ENCODE data around the gene AHRR. TPM values are rescaled to one million over a fixed set of nuclear protein-coding genes. Genes with fewer than 3 reads are reported as not detected.

AHRR gene
- total and polyA plus RNA-seq, 2 of the 4 experiments (the other 2 are of a cell fraction), result 15.6 to 37.1 TPM

DNA sequence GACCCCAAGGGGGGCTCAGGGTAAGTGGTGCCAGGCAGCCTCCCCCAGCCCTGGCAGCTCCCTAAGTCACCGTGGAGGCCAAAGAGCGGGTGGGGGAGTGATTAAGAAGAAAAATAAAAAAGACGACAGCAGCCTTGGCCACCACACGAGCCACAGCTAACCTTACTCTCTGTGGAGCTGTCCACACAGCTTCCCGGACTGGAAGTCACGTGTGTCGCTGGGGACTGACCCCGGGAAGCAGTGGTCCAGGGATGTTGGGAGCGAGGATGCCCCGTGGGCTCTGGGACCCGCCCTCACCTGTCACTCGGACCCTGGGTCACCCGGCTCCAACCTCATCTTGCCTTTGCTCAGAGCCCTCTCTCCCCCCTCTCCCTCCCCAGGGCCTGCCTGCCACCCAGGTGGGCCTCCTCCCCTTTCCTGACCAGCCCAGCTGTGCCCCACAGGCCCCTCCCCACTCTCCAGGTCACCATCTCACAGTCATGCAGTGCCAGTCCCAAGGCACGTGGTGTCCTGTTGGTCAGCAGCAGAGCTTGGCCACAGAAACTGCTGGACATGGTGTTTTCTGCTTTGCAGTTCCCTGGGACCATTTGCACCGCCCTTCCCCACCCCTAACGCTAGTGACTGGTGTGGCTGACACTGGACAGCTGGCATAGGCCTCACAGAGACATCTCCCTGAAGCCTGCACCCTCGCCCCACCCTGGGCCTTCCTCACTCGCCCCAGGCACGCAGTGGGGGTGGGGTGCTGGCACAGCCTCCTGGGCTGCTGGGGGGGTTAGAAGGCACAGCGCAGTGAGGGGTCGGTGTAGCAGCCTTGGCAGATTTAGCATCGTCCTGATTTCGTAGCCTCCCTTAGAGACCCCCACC lies 111.6 kb downstream of the AHRR start:
- Histone ChIP-seq H4K5ac (ENCODE audit: low read depth, low read length) (no peak overlapping the region), H3K23ac (ENCODE audit: low read depth, low read length) (0 out of 2 replicates have a peak overlapping the region, but pooled peaks have one; percentile 16), H2AFZ (replicated peaks; ENCODE audit: low read length, poor library complexity) (no peak overlapping the region), H4K91ac (ENCODE audit: insufficient read depth, low read depth, low read length) (peak overlapping the region; percentile 48; the same call in 1 of the 2 replicates), H3K14ac (replicated peaks; ENCODE audit: low read depth, low read length) (0 out of 2 replicates have a peak overlapping the region, but pooled peaks have one; percentile 35), H2BK5ac (ENCODE audit: low read depth, low read length, poor library complexity, severe bottlenecking) (no peak overlapping the region), H2BK120ac (ENCODE audit: low read depth, low read length) (peak overlapping the region; percentile 34), H3K9me3 (ENCODE audit: control insufficient read depth, insufficient read depth, low read length) (no peaks in the 10 kb centered on the region), H3K27me3 (ENCODE audit: control insufficient read depth, insufficient read depth, low read length) (no peaks in the 10 kb centered on the region), H3K9ac (ENCODE audit: low read depth, low read length) (no peak overlapping the region), H3K4ac (ENCODE audit: low read depth, low read length) (peak overlapping the region; percentile 39), H3K36me3 (ENCODE audit: control insufficient read depth, insufficient read depth, low read length) (peaks cover 56% of the 10 kb centered on the region), H3K27ac (ENCODE audit: insufficient read depth, low read length) (peak overlapping the region; percentile 38; the same call in 1 of the 2 replicates), H3K9me1 (ENCODE audit: insufficient read depth, low read length) (peaks cover 9% of the 10 kb centered on the region; the same call in 1 of the 2 replicates), H4K20me1 (ENCODE audit: insufficient read depth, low read length) (no peaks in the 10 kb centered on the region; the same call in 1 of the 2 replicates), H3K4me3 (ENCODE audit: insufficient read depth, low read depth, low read length) (no peak overlapping the region), H3K4me1 (ENCODE audit: control insufficient read depth, insufficient read depth, low read length) (peaks cover 10% of the 10 kb centered on the region), H3K18ac (ENCODE audit: low read depth, low read length) (no peak overlapping the region), H3K4me2 (ENCODE audit: low read depth, low read length) (no peak overlapping the region), H3K79me1 (ENCODE audit: low read depth in 1 of 2, low read length in 2 of 2) (peaks cover 0 to 40% of the 10 kb centered on the region in 2 experiments; a peak in 2 of 4 replicates), H2AK5ac (ENCODE audit: low read depth, low read length) (peak overlapping the region; percentile 40; the same call in 1 of the 2 replicates), H4K8ac (ENCODE audit: low read depth in 2 of 2, low read length in 2 of 2) (peak overlapping the region in 1 of 2 experiments; percentile 30; a peak in 1 of 4 replicates), H3K56ac (ENCODE audit: extremely low read depth, insufficient read depth, low read length) (no peak overlapping the region), H2BK15ac (ENCODE audit: low read depth, low read length) (no peak overlapping the region), H2AK9ac (replicated peaks; ENCODE audit: low read depth, low read length, poor library complexity) (peak overlapping the region; percentile 69), H2BK20ac (ENCODE audit: low read depth, low read length) (no peak overlapping the region)
- no TSS peak for BruUV-seq (replicated peaks)
- intact Hi-C loops (cut with micrococcal nuclease), result no loop called here
- dilution Hi-C loops (cut with HindIII; ENCODE audit: low sequenced_read_pairs, unreplicated experiment), result no loop called here
- 81% methylated on average over 5 of the region's 23 CpGs; no CpG with 5 or more reads in 1 of the 2 experiments for WGBS, 2 experiments (ENCODE audit: extremely low coverage in 2 of 2, insufficient read length in 1 of 2)
- ATAC-seq (ENCODE audit: low read depth) (peak; percentile 9), DNase-seq (no peak)
- POLR2A ChIA-PET (ENCODE audit: unreplicated experiment), result no interaction called here
- TF ChIP-seq RAD21 (IDR thresholded peaks at IDR 0.05; ENCODE audit: low read length) (no peak), MXI1 (IDR thresholded peaks at IDR 0.05; ENCODE audit: borderline replicate concordance, low read depth, low read length) (no peak), NFE2L2 (IDR thresholded peaks at IDR 0.05; ENCODE audit: low read depth, low read length) (no peak), CEBPB (IDR thresholded peaks at IDR 0.05; ENCODE audit: low read depth, low read length) (no peak), ELK1 (IDR thresholded peaks at IDR 0.05; ENCODE audit: borderline replicate concordance, low read depth, low read length) (no peak), POLR2A (IDR thresholded peaks at IDR 0.05; ENCODE audit: low read depth, low read length) (no peak), MAZ (IDR thresholded peaks at IDR 0.05; ENCODE audit: borderline replicate concordance, low read depth, low read length) (no peak), RCOR1 (IDR thresholded peaks at IDR 0.05; ENCODE audit: insufficient replicate concordance, low read length) (no peak), RFX5 (IDR thresholded peaks at IDR 0.05; ENCODE audit: low read depth, low read length) (no peak)
- TF ChIP-seq, protein P1, sequence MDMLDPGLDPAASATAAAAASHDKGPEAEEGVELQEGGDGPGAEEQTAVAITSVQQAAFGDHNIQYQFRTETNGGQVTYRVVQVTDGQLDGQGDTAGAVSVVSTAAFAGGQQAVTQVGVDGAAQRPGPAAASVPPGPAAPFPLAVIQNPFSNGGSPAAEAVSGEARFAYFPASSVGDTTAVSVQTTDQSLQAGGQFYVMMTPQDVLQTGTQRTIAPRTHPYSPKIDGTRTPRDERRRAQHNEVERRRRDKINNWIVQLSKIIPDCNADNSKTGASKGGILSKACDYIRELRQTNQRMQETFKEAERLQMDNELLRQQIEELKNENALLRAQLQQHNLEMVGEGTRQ (IDR thresholded peaks at IDR 0.05; ENCODE audit: low read depth, low read length), result no peak
- CTCF ChIA-PET, result no interaction called here
- in situ Hi-C loops (cut with MboI; ENCODE audit: low sequenced_read_pairs), result no loop called here
